Activated T-cell treated with anti-CD3 and anti-CD28 coated beads, Interleukin-2, amount 50 U/mL, for 24 hours (primary cell): ENCODE data around the gene PCAT6.
A peak's percentile ranks its signal among the peaks of the same experiment; 100 is the strongest.
"Not testable (repeated sequence)": the region's sequence is repeated elsewhere in the genome, so short reads cannot be mapped to it uniquely, and the experiment has no call there.

Source experiments
- DNase-seq: peaks from one replicate; pipeline ENCODE4 v3.0.0-alpha.2; 2020
- H3K27ac Mint-ChIP-seq: 2 replicates; pipeline ENCODE4 v1.8.0; 2020; ENCODE audit warnings: mild to moderate bottlenecking, mixed read lengths
- H3K27me3 Mint-ChIP-seq: 2 replicates; pipeline ENCODE4 v1.8.0; 2020; ENCODE audit warnings: mixed read lengths
- H3K36me3 Mint-ChIP-seq: 2 replicates; pipeline ENCODE4 v1.8.0; 2020; ENCODE audit warnings: low read depth, mixed read lengths
- H3K4me1 Mint-ChIP-seq: 2 replicates; pipeline ENCODE4 v1.8.0; 2020; ENCODE audit warnings: low read depth, mixed read lengths
- H3K4me3 Mint-ChIP-seq: 2 replicates; pipeline ENCODE4 v1.8.0; 2020; ENCODE audit warnings: mild to moderate bottlenecking, moderate library complexity, mixed read lengths
- H3K9me3 Mint-ChIP-seq: 2 replicates; pipeline ENCODE4 v1.8.0; 2020; ENCODE audit warnings: mixed read lengths

PCAT6 gene

DNA sequence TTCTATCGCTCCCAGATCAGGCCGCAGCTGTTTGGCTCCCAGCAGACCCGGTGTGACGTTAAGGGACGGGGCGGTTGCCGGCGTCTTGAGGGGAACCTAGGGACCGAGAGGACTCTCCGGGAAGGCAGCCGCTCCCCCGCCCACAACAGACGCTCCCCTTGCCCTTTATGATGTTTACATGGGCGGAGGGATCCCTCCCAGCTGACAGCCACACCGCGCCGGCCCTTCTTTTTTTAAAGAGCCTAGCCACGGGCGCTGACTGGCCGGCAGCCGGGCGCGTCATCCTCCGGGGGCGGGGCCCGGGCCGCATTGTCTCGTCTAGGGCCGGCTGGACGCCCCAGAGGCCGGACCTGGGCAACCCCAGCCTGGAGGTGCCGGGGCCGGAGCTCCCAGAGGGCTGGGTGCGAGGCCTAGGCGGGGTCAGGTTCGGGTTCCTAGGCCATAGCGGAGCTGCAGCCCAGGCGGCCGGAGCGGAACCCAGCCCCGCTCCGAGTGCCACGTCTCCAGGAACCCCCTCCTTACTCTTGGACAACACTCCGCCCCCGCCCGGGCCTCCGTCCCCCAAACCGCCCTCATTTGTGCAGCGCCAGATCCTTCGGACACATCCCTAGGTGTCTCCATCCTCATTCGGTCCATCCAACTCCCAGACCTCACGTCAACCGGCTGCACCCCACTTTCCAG lies at the start of gene PCAT6:
PCAT6 (plus strand) TSS at position 340 of the 681 bp plus-strand sequence.
- H3K4me3 Mint-ChIP-seq = peak within 1 kb of the TSS; percentile 85
- peak within 1 kb of the TSS; percentile 84 for H3K27ac Mint-ChIP-seq
- peak; percentile 90 for DNase-seq
- no peaks in the 10 kb centered on the region for H3K9me3 Mint-ChIP-seq
- peaks cover 8% of the 10 kb centered on the region for H3K36me3 Mint-ChIP-seq
- H3K4me1 Mint-ChIP-seq = peaks cover 37% of the 10 kb centered on the region
- H3K27me3 Mint-ChIP-seq = peaks cover 9% of the 10 kb centered on the region

DNA sequence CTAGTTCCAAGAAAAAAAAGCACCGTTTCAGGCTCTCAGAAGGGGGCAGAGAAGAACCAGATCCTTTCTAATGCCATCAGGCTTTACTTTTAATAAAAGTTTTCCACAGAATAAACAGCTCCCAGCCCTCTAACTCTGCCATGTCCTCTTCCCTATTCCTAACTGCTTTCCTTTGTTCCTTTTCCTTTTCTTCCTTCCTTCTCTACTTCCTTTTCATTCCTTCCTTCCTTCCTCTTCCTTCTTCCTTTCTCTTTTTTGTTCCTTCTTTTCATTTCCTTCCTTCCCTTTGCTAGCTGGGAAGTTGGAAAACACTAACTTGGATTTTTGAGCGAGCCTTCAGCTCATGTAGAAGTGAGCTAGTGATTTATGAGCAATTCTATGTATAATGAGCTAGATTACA lies 48.7 kb upstream of the PCAT6 start:
- Mint-ChIP-seq H3K4me3 (no peak overlapping the region), H3K36me3 (peaks cover 80% of the 10 kb centered on the region), H3K4me1 (peaks cover 5% of the 10 kb centered on the region), H3K9me3 (no peaks in the 10 kb centered on the region), H3K27me3 (no peaks in the 10 kb centered on the region), H3K27ac (peak overlapping the region; percentile 35)
- no peak for DNase-seq

DNA sequence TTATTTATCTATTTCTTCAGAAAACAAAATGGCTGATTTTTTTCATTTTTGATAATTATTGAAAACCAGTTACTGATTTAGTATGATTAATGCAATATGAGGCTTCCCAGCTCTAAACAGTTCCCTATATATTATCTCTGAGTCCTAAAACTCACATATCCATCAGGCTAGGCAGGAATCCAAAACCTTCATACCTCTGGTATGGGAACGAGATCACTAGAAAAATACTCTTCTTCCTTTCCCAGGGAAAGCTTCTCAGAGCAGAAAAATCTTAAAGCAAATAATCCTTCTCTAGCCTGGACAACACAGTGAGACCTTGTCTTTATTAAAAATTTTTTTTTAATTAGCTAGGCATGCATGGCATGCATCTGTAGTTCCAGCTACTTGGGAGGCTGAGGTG lies 45.0 kb upstream of the PCAT6 start:
- H3K9me3 Mint-ChIP-seq = no peaks in the 10 kb centered on the region
- H3K4me3 Mint-ChIP-seq = no peak overlapping the region
- H3K27me3 Mint-ChIP-seq = no peaks in the 10 kb centered on the region
- no peak for DNase-seq
- H3K27ac Mint-ChIP-seq = peak overlapping the region; percentile 57
- H3K4me1 Mint-ChIP-seq = peaks cover 5% of the 10 kb centered on the region
- peaks cover 73% of the 10 kb centered on the region for H3K36me3 Mint-ChIP-seq

DNA sequence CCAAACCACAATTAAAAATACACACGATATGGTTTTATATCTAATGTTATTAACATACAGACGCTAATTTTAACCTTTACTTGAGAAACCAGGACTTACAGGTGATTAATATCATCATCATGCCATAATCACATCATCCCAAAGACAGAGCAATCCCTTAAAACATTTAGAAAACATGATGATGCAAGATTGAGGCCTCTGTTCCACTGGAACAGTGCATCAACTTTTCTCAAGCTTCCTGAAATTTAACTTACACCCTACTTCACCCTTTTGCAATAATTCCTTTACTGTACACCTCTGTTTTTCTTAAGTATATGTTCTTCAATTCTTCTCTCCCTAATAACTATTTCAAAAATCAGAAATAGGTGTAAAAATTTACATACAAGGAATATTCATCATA lies 40.6 kb upstream of the PCAT6 start:
- H3K9me3 Mint-ChIP-seq = no peaks in the 10 kb centered on the region
- H3K27ac Mint-ChIP-seq = no peak overlapping the region
- H3K27me3 Mint-ChIP-seq = no peaks in the 10 kb centered on the region
- H3K4me1 Mint-ChIP-seq = peaks cover 5% of the 10 kb centered on the region
- no peak overlapping the region for H3K4me3 Mint-ChIP-seq
- H3K36me3 Mint-ChIP-seq = peaks cover 76% of the 10 kb centered on the region
- DNase-seq = no peak

DNA sequence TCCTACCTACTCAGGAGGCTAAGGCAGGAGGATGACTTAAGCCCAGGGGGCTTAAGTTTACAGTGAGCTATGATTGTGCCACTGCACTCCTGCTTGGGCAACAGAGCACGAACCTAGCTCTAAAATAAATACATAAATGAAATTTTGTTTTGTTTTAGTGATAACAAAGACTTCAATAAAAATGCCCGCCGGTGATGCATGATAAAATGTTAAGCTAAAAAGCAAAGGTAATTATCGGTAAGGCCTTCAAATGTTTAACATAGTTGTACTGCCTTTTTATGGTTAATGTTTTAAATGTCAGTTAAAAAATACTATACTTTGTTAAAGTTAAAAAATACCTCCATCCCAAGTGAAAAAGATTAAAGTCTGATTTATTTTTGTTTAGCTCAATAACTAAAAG lies 29.6 kb upstream of the PCAT6 start:
- Mint-ChIP-seq H3K4me3 (no peak overlapping the region), H3K36me3 (peaks cover 9% of the 10 kb centered on the region), H3K27ac (no peak overlapping the region), H3K9me3 (no peaks in the 10 kb centered on the region), H3K27me3 (no peaks in the 10 kb centered on the region), H3K4me1 (peaks cover 27% of the 10 kb centered on the region)
- no peak for DNase-seq

DNA sequence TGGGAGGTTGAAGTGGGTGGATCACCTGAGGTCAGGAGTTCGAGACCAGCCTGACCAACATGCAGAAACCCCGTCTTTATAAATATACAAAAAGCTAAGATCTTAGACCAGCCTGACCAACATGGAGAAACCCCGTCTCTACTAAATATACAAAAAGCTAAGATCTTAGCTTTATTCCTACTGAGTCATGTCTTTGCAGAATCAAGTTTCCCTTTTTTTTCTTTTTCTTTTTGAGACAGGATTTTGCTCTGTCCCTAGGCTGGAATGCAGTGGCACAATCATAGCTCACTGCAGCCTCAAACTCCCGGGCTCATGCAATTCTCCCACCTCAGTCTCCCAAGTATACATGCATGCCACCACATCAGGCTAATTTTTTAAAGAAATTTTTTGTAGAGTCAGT lies 23.9 kb upstream of the PCAT6 start:
- H3K4me1 Mint-ChIP-seq = peaks cover 26% of the 10 kb centered on the region
- peaks cover 3% of the 10 kb centered on the region for H3K36me3 Mint-ChIP-seq
- no peak overlapping the region for H3K4me3 Mint-ChIP-seq
- H3K27ac Mint-ChIP-seq = no peak overlapping the region
- H3K9me3 Mint-ChIP-seq = no peaks in the 10 kb centered on the region
- no peaks in the 10 kb centered on the region for H3K27me3 Mint-ChIP-seq
- DNase-seq = no peak

DNA sequence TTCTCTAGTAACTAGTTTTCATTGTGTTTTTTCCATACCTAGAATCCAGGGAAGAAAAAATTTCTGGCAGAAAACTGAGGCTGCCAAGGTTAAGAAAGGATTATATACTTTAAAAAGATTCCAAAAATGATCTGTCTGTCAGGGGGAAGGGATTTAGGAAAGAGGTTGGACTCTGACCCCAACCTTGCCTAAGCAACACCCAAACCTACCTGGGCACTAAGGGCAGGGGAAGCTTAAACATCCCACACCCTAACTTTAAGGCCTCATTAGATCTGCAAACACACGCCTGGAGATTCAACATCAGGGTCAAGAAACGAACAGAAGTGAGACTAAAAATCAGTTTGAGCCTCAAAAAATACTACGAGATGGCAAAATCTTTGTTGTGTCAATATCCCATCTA lies 22.0 kb upstream of the PCAT6 start:
- no peak for DNase-seq
- H3K4me3 Mint-ChIP-seq = no peak overlapping the region
- peaks cover 31% of the 10 kb centered on the region for H3K4me1 Mint-ChIP-seq
- H3K27me3 Mint-ChIP-seq = no peaks in the 10 kb centered on the region
- no peak overlapping the region for H3K27ac Mint-ChIP-seq
- H3K9me3 Mint-ChIP-seq = no peaks in the 10 kb centered on the region
- H3K36me3 Mint-ChIP-seq = peaks cover 3% of the 10 kb centered on the region

DNA sequence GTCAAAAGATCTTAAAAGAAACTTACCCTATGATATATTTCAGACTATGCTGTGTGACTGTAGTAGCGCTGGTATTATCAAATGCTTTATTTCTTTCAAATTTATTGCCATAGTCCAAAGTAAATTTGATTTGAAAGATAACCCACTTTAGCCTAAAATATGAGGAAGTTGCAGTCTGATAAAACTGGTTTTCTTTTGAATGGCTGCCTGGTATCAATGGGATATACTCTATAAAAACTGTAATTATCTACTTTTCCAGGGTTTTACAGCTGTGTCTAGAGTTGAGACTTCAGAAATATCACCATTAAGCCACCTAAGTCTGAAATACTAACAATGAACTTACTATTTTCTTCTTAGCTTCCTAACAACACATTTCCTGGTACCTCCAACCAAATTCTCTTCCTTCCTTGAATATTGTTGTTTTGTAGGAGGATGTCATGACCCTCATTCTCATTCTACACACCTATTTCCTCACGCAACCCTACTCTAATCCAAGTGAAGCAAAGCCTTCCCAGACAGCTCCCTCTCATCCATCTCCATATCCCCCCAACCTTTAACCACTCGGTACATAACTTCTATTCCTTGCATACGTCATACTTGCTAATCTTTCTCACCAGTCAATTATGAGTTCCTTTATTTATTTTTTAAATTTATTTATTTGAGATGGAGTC lies 19.5 kb upstream of the PCAT6 start:
- no peaks in the 10 kb centered on the region for H3K9me3 Mint-ChIP-seq
- H3K27me3 Mint-ChIP-seq = no peaks in the 10 kb centered on the region
- no peak overlapping the region for H3K4me3 Mint-ChIP-seq
- H3K36me3 Mint-ChIP-seq = peaks cover 3% of the 10 kb centered on the region
- H3K27ac Mint-ChIP-seq = no peak overlapping the region
- peaks cover 30% of the 10 kb centered on the region for H3K4me1 Mint-ChIP-seq
- no peak for DNase-seq

DNA sequence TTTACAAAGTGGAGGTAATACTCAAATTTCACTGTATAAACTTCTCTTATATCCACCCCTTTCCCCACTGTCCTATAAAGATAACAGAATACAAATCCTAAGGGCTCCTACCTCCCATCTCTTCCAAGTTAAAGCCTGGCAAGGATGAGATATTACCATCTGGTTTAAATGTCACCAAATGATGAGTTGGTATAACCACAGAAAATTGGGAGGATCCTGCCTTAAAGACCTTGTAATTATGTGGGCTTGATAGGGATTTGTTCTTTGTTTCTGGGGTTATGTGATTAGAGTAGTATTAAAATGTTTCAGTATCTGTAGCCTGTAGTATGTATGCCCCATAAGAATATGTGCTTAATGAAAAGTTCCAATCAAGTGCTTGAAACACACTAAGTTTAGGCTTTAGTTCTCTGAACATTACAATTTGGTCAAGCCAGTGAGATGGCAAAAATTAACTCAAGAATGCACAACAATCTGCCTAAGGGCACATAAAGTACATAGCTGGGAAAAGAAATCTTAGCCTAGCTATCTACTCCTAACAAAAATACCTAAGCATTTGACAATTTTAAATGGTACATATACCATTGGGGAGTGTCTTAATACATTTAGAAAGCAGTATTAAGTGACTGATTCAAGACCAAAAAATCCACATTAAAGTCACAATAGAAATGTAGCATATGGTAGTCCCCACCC lies 16.6 kb upstream of the PCAT6 start:
- Mint-ChIP-seq H3K9me3 (no peaks in the 10 kb centered on the region), H3K27ac (no peak overlapping the region), H3K4me3 (no peak overlapping the region), H3K4me1 (peaks cover 46% of the 10 kb centered on the region), H3K36me3 (peaks cover 2% of the 10 kb centered on the region), H3K27me3 (no peaks in the 10 kb centered on the region)
- no peak for DNase-seq

DNA sequence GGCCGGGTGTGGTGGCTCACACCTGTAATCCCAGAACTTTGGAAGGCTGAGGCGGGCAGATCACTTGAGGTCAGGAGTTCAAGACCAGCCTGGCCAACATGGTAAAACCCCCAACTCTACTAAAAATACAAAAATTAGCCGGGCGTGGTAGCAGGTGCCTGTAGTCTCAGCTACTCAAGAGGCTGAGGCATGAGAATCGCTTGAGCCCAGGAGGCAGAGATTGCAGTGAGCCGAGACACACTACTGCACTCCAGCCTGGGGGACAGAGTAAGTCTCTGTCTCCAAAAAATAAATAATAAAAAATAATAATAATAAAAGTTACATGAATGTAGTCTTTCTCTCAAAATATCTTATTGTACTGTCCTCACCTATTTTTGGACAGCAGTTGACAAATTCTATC lies 15.8 kb upstream of the PCAT6 start:
- not testable (repeated sequence) for H3K36me3 Mint-ChIP-seq, H3K27ac Mint-ChIP-seq, H3K27me3 Mint-ChIP-seq, DNase-seq, H3K9me3 Mint-ChIP-seq, H3K4me3 Mint-ChIP-seq
- H3K4me1 Mint-ChIP-seq = peaks cover 46% of the 10 kb centered on the region

DNA sequence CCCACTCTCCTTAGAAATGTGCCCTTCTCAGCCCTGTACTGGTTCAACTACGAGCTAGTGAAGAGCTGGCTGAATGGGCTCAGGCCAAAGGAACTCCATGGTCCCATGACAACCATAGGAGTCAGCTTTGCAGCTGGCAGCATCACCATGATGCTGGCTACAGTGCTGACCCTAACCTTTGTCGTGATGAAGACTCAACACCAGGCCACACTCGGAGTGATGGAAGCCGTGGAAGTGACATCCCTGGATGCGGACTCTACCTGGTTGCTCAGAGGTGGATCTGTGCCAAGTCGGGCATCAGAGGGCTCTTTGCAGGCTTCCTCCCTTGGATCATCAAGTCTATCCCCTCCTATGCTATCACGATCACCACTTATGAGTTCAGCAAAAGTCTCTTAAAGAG lies 14.1 kb upstream of the PCAT6 start:
- H3K27me3 Mint-ChIP-seq = no peaks in the 10 kb centered on the region
- H3K27ac Mint-ChIP-seq = no peak overlapping the region
- no peaks in the 10 kb centered on the region for H3K9me3 Mint-ChIP-seq
- H3K4me1 Mint-ChIP-seq = peaks cover 55% of the 10 kb centered on the region
- no peak overlapping the region for H3K4me3 Mint-ChIP-seq
- peaks cover 8% of the 10 kb centered on the region for H3K36me3 Mint-ChIP-seq
- no peak for DNase-seq

DNA sequence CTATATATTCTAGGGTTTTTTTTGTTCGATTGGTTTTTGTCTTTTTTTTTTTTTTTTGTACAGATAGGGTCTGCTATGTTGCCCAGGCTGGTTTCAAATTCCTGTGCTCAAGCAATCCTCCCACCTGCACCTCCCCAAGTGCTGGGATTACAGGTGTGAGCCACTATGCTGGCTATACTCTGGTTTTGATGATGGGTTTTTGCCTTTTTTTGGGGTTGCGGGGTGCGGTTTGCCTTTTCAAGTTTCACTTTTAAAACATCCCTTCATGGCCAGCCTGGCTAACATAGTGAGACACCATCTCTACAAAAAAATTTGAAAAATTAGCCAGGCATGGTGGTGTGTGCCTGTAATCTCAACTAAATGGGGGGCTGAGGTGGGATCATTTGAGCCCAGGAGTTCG lies 12.5 kb upstream of the PCAT6 start:
- DNase-seq = no peak
- Mint-ChIP-seq H3K9me3 (no peaks in the 10 kb centered on the region), H3K4me1 (peaks cover 61% of the 10 kb centered on the region), H3K36me3 (peaks cover 8% of the 10 kb centered on the region), H3K27me3 (no peaks in the 10 kb centered on the region), H3K4me3 (no peak overlapping the region), H3K27ac (no peak overlapping the region)

DNA sequence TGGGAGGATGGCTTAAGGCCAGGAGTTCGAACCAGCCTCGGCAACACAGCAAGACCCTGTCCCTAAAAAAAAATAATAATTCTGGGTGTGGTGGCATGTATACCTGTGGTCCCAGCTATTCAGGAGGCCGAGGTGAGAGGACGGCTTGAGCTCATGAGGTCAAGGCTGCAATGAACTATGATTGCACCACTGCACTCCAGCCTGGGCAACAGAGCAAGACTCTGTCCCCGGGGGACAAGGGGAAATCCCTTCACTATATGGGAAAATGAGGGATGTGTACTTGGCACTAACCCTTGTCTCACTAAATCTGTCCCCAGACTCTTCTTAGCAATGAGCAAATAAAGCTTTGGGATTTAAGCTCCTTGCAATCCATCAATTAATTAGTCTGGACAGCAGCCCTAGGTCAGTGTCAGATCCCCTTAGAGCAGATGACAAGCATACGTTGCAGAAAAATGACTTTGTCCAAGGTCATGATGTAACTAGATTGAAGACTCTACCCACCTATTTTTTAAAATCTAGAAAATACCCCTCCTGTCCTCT lies 11.9 kb upstream of the PCAT6 start:
- Mint-ChIP-seq H3K4me3 (no peak overlapping the region), H3K27ac (no peak overlapping the region), H3K9me3 (no peaks in the 10 kb centered on the region), H3K4me1 (peaks cover 65% of the 10 kb centered on the region), H3K27me3 (no peaks in the 10 kb centered on the region), H3K36me3 (peaks cover 8% of the 10 kb centered on the region)
- no peak for DNase-seq

DNA sequence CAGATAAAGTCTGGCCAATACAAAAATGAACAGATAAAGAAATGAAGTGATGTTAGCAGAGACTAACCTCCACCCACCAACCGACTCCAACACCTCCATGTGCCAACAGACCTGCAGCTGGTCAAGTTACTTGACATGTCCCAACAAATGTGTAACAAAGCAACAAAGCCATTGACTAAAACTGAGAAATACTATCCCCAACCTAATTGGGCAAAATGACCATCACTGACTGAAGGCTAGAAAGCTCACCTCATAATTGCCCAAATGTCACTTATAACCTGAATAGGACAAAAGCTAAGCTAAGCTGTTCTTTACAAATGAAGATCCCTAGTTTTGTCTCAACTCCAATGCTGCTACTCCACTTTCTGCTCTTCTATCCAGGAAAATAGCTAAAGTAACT lies 10.0 kb upstream of the PCAT6 start:
- Mint-ChIP-seq H3K27me3 (no peaks in the 10 kb centered on the region), H3K27ac (no peak overlapping the region), H3K36me3 (peaks cover 8% of the 10 kb centered on the region), H3K4me3 (no peak overlapping the region), H3K9me3 (no peaks in the 10 kb centered on the region), H3K4me1 (peaks cover 78% of the 10 kb centered on the region)
- no peak for DNase-seq

DNA sequence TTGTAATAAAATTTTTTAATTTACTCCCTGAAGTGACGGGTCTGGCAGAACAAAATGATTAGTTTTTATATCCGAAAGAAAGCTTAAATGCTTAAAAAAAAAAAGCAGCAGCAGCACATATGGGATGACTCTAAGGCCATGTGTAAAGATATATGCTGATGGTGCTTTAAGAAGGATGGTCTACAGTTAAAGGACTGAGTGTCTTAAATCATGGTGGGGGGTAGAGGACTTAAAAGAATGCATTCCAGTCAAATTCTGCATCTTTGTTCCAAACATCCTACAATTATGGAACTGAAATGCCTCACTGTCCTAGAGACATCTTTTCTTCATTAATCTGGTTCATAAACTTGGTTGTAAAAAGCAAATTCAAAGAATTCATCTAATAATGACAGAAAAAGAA lies 9.6 kb upstream of the PCAT6 start:
- no peaks in the 10 kb centered on the region for H3K9me3 Mint-ChIP-seq
- no peaks in the 10 kb centered on the region for H3K27me3 Mint-ChIP-seq
- peaks cover 8% of the 10 kb centered on the region for H3K36me3 Mint-ChIP-seq
- no peak overlapping the region for H3K27ac Mint-ChIP-seq
- no peak overlapping the region for H3K4me3 Mint-ChIP-seq
- DNase-seq = no peak
- H3K4me1 Mint-ChIP-seq = peaks cover 79% of the 10 kb centered on the region
